Prostate gland (tissue), 2 donors: Measurements from ENCODE around the gene KIF26B. TPM values are rescaled to one million over a fixed set of nuclear protein-coding genes. Genes with fewer than 3 reads are reported as not detected.

ENCODE experiments used
- DNase-seq: peaks from one replicate; pipeline ENCODE4 v3.0.0-alpha.2; 2019; ENCODE audit warnings: low spot score
- H3K27ac ChIP-seq, 2 donors: fragments of 200-600 bp; sonication (generic); 2 replicates each; pipeline ENCODE4 v1.5.1; 2017 to 2019
- H3K27me3 ChIP-seq: fragments of 200-600 bp; sonication (generic); replicated peaks from 2 replicates; pipeline ENCODE4 v1.5.1; 2019; ENCODE audit not compliant: insufficient read depth
- H3K36me3 ChIP-seq, 2 donors: fragments of 200-600 bp; sonication (generic); 1 replicate in 1 of 2; 2 replicates in 1 of 2; pipeline versions ENCODE4 v1.5.1 to v1.8.1; 2017 to 2019
- H3K4me1 ChIP-seq: fragments of 200-600 bp; sonication (generic); replicated peaks from 2 replicates; pipeline ENCODE4 v1.5.1; 2019
- H3K4me3 ChIP-seq, 2 donors: fragments of 200-600 bp; sonication (generic); 2 replicates each; pipeline ENCODE4 v1.5.1; 2017 to 2019
- H3K9me3 ChIP-seq: fragments of 200-600 bp; sonication (generic); 2 replicates; pipeline ENCODE4 v1.5.1; 2017
- POLR2A ChIP-seq: fragments of 450-650 bp; IDR thresholded peaks from one replicate; pipeline ENCODE4 v1.6.1; 2016; ENCODE audit warnings: antibody characterized with exemption, mild to moderate bottlenecking
- POLR2AphosphoS5 ChIP-seq: sonication (generic); formaldehyde crosslinking; IDR thresholded peaks from one replicate; pipeline ENCODE4 v1.6.1; 2017; ENCODE audit warnings: antibody characterized with exemption
- WGBS: methylation state at CpG from one replicate; pipeline ENCODE4 v1.1.5; 2018; 5-methylcytosine and 5-hydroxymethylcytosine counted together
- intact Hi-C: fragments of 100-400 bp; cut with DNase I; formaldehyde crosslinking; loops from one replicate; pipeline ENCODE4 v1.14.2; 2022
- total RNA-seq, 2 donors: library from RNA; depleted of rRNA; stranded (reverse); fragments of >200 nt; gene quantifications; one replicate each; pipeline ENCODE4 v1.1.0, GENCODE V29; 2016
- TF ChIP-seq, protein P1 (sequence below), 4 experiments: fragments of 200-600 bp in 2 of 4; fragments of 450-650 bp in 2 of 4; sonication (generic) in 2 of 4; IDR thresholded peaks; 1 replicate in 3 of 4; 2 replicates in 1 of 4; pipeline ENCODE4 v1.5.1; 2016 to 2019; ENCODE audit warnings: antibody characterized with exemption in 4 of 4, mild to moderate bottlenecking in 2 of 4, moderate library complexity in 2 of 4

Gene KIF26B
- total RNA-seq, 2 donors from 2014 or later, result 3.3 to 3.8 TPM

DNA sequence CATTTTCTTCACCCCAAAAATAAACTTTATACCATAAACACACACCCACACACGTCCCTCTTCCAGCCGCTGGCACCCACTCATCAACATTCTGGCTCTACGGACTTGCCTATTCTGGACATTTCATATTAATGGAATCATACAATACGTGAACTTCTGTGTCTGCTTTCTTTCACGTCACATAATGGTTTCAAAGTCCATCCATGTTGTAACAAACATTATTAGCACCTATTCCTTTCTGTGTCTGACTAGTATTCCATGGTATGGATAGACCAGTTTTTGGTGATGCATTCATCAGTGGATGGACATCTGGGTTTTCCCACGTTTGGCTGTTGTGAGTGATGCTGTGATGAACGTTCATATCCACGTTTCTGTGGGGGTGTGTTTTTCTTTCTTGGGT is 323.2 kb downstream of the KIF26B start:
- intact Hi-C loops, result no loop called here
- no peak for DNase-seq
- WGBS, result 88% methylated on average over 8 of the region's 8 CpGs
- Histone ChIP-seq H3K4me3 (no peak overlapping the region), H3K27me3 (no peaks in the 10 kb centered on the region), H3K9me3 (no peaks in the 10 kb centered on the region), H3K4me1 (no peaks in the 10 kb centered on the region), H3K27ac (no peak overlapping the region), H3K36me3 (no peaks in the 10 kb centered on the region)
- TF ChIP-seq POLR2A (no peak), POLR2AphosphoS5 (no peak)
- TF ChIP-seq, protein P1, sequence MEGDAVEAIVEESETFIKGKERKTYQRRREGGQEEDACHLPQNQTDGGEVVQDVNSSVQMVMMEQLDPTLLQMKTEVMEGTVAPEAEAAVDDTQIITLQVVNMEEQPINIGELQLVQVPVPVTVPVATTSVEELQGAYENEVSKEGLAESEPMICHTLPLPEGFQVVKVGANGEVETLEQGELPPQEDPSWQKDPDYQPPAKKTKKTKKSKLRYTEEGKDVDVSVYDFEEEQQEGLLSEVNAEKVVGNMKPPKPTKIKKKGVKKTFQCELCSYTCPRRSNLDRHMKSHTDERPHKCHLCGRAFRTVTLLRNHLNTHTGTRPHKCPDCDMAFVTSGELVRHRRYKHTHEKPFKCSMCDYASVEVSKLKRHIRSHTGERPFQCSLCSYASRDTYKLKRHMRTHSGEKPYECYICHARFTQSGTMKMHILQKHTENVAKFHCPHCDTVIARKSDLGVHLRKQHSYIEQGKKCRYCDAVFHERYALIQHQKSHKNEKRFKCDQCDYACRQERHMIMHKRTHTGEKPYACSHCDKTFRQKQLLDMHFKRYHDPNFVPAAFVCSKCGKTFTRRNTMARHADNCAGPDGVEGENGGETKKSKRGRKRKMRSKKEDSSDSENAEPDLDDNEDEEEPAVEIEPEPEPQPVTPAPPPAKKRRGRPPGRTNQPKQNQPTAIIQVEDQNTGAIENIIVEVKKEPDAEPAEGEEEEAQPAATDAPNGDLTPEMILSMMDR (IDR thresholded peaks at IDR 0.05), result no peak

GRCh38 chr1:245480393-245481120 is 325.8 kb downstream of the KIF26B start:
- intact Hi-C loops, result no loop called here
- TF ChIP-seq POLR2AphosphoS5 (no peak), POLR2A (no peak)
- TF ChIP-seq, protein P1 (IDR thresholded peaks at IDR 0.05), result no peak
- no peaks in the 10 kb centered on the region for H3K4me1 ChIP-seq
- DNase-seq, result no peak
- H3K4me3 ChIP-seq, result no peak overlapping the region
- H3K36me3 ChIP-seq, result no peaks in the 10 kb centered on the region
- 68% methylated on average over 6 of the region's 6 CpGs for WGBS
- no peak overlapping the region for H3K27ac ChIP-seq
- no peaks in the 10 kb centered on the region for H3K9me3 ChIP-seq
- H3K27me3 ChIP-seq, result no peaks in the 10 kb centered on the region

DNA sequence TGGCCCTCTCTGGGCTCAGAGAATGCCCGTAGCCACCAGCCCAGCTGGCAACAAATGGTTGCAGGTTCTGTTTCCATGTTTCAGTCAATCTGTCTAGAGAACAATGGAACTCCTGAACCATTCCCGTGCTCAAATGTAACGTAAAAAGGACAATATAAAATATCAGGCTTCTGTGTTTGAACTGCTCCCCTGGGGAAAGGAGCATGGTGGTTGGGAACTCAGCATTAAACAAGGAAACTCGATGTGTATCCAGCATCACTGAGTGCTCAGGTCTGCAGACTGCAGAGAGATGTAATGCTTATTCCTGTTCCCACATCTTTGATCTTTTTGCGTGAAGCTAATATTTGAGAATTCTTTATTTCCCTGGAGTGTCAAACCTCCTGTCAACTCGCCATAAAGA is 326.5 kb downstream of the KIF26B start:
- Histone ChIP-seq H3K36me3 (no peaks in the 10 kb centered on the region), H3K27ac (no peak overlapping the region)
- intact Hi-C loops, result no loop called here

DNA sequence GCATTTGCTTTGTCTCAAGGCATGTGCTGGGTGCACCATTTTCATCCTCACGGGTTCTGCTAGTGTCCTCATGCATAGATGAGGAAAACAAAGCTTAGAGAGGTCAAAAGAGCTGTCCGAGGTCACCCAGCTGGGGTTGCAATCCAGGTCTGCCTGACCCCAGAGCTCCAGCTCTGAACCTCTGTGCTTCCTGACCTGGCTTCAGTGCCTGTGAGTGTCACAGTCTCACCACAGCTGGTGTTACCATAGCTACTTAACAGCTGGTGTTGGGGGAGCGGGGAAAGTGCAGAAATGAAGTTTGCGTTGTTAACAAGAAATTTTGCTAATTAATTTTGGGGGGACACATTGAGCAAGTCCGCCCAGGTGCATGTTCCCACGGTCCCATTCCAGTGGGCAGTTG is 328.5 kb downstream of the KIF26B start:
- Histone ChIP-seq H3K4me1 (no peaks in the 10 kb centered on the region), H3K27me3 (no peaks in the 10 kb centered on the region), H3K4me3 (no peak overlapping the region), H3K9me3 (no peaks in the 10 kb centered on the region), H3K27ac (no peak overlapping the region), H3K36me3 (no peaks in the 10 kb centered on the region)
- intact Hi-C loops, result no loop called here
- no peak for TF ChIP-seq POLR2AphosphoS5
- TF ChIP-seq, protein P1 (IDR thresholded peaks at IDR 0.05), result no peak
- no peak for TF ChIP-seq POLR2A
- WGBS, result 92% methylated on average over 6 of the region's 6 CpGs
- no peak for DNase-seq

More for the DNA sequence above, 326.5 kb downstream of the KIF26B start:
- DNase-seq, result no peak
- 51% methylated on average over 6 of the region's 6 CpGs for WGBS
- Histone ChIP-seq H3K4me1 (no peaks in the 10 kb centered on the region), H3K27me3 (no peaks in the 10 kb centered on the region), H3K9me3 (no peaks in the 10 kb centered on the region), H3K4me3 (no peak overlapping the region)
- TF ChIP-seq POLR2AphosphoS5, result no peak
- TF ChIP-seq, protein P1 (IDR thresholded peaks at IDR 0.05), result no peak
- TF ChIP-seq POLR2A, result no peak

- no peaks in the 10 kb centered on the region for H3K27me3 ChIP-seq
- no peak overlapping the region for H3K4me3 ChIP-seq
- no peaks in the 10 kb centered on the region for H3K4me1 ChIP-seq
- TF ChIP-seq POLR2AphosphoS5 (no peak), POLR2A (no peak)
- TF ChIP-seq, protein P1 (IDR thresholded peaks at IDR 0.05), result no peak
- no peaks in the 10 kb centered on the region for H3K36me3 ChIP-seq
- no peak for DNase-seq
- no peak overlapping the region for H3K27ac ChIP-seq
- WGBS, result 66% methylated on average over 2 of the region's 2 CpGs
- intact Hi-C loops, result no loop called here
- no peaks in the 10 kb centered on the region for H3K9me3 ChIP-seq
These were observed 329.4 kb downstream of the KIF26B start for GRCh38 chr1:245484176-245484575.
